OCI-LY1 (cell line): ENCODE measurements around the gene CLDN5.

Experiments
- H2AFZ ChIP-seq: fragments of 200-600 bp; sonication (generic), shearing (Covaris generic); 2 replicates; pipeline ENCODE4 v1.6.0; 2014; ENCODE audit warnings: antibody characterized with exemption, mild to moderate bottlenecking, low read length
- H3F3A ChIP-seq: fragments of 200-600 bp; sonication (generic), shearing (Covaris generic); 2 replicates; pipeline ENCODE4 v1.6.0; 2014; ENCODE audit warnings: mild to moderate bottlenecking, antibody characterized with exemption, low read length, moderate library complexity; ENCODE audit not compliant: insufficient read depth
- H3K27ac ChIP-seq: fragments of 200-600 bp; sonication (generic); 2 replicates; pipeline ENCODE4 v1.5.1; 2014; ENCODE audit warnings: low read length, mixed run types, mild to moderate bottlenecking, low read depth; ENCODE audit not compliant: poor library complexity, severe bottlenecking
- H3K27me3 ChIP-seq: fragments of 200-600 bp; sonication (generic); 2 replicates; pipeline ENCODE4 v1.6.0; 2014; ENCODE audit warnings: antibody characterized with exemption, mild to moderate bottlenecking, low read length, moderate library complexity; ENCODE audit not compliant: insufficient read depth
- H3K36me3 ChIP-seq: fragments of 200-600 bp; sonication (generic); 2 replicates; pipeline ENCODE4 v1.6.1; 2014; ENCODE audit warnings: mild to moderate bottlenecking, antibody characterized with exemption, low read length, moderate library complexity, mixed read lengths; ENCODE audit not compliant: insufficient read depth
- H3K4me1 ChIP-seq: fragments of 200-600 bp; sonication (generic); 2 replicates; pipeline ENCODE4 v1.5.1; 2014; ENCODE audit warnings: mild to moderate bottlenecking, low read length, moderate library complexity; ENCODE audit not compliant: insufficient read depth, severe bottlenecking
- H3K4me2 ChIP-seq: fragments of 200-600 bp; sonication (generic), shearing (Covaris generic); 2 replicates; pipeline ENCODE4 v1.6.1; 2014; ENCODE audit warnings: low read length
- H3K4me3 ChIP-seq: fragments of 200-600 bp; sonication (generic); 2 replicates; pipeline ENCODE4 v1.5.1; 2014; ENCODE audit warnings: low read length, low read depth, mild to moderate bottlenecking, mixed read lengths; ENCODE audit not compliant: poor library complexity, severe bottlenecking
- H3K79me2 ChIP-seq: fragments of 200-600 bp; shearing (Covaris generic); 2 replicates; pipeline ENCODE4 v1.6.1; 2016; ENCODE audit warnings: mixed run types, low read length, mixed read lengths; ENCODE audit not compliant: insufficient read depth
- H3K9ac ChIP-seq: fragments of 200-600 bp; sonication (generic), shearing (Covaris generic); 2 replicates; pipeline ENCODE4 v1.6.1; 2014; ENCODE audit warnings: mild to moderate bottlenecking, low read length, mixed read lengths
- H3K9me2 ChIP-seq: fragments of 200-600 bp; sonication (generic), shearing (Covaris generic); 2 replicates; pipeline ENCODE4 v1.6.1; 2014; ENCODE audit warnings: low read depth, mild to moderate bottlenecking, low read length, mixed read lengths
- H3K9me3 ChIP-seq: fragments of 200-600 bp; shearing (Covaris generic); 2 replicates; pipeline ENCODE4 v1.6.1; 2014; ENCODE audit warnings: low read length, mixed read lengths
- H4K20me1 ChIP-seq: fragments of 200-600 bp; sonication (generic), shearing (Covaris generic); 2 replicates; pipeline ENCODE4 v1.6.0; 2016; ENCODE audit warnings: mild to moderate bottlenecking, low read length; ENCODE audit not compliant: insufficient read depth
- EZH2 ChIP-seq: fragments of 200-600 bp; sonication (generic), shearing (Covaris generic); IDR thresholded peaks from 2 replicates; pipeline ENCODE4 v1.8.0; 2017; ENCODE audit warnings: borderline replicate concordance, mixed run types, mild to moderate bottlenecking, antibody characterized with exemption, low read length, moderate library complexity, mixed read lengths
- TF ChIP-seq, protein P1 (sequence below): fragments of 200-600 bp; sonication (generic), shearing (Covaris generic); IDR thresholded peaks from 2 replicates; pipeline ENCODE4 v1.5.1; 2017; ENCODE audit warnings: mild to moderate bottlenecking, antibody characterized with exemption, low read length, moderate library complexity, mixed read lengths

The CLDN5 gene

DNA sequence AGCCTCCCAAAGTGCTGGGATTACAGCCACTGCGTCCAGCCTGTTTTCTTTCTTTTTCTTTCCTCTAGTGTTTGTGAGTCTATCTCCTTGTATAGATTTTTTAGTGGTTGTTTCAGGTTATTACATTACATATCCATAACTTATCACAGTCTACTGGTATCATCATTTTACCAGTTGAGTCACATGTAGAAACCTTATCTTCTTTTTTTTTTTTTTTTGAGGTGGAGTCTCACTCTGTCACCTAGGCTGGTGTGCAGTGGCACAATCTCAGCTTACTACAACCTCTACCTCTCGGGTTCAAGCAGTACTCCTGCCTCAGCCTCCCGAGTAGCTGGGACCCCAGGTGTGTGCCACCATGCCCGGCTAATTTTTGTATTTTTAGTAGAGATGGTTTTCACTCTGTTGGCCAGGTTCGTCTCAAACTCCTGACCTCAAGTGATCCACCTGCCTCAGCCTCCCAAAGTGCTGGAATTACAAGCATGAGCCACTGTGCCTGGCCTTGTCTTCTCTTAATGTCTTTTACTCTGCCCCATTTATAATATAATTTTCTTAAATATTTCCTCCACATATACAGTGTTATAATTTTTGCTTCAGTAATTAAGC lies 33.5 kb downstream of the CLDN5 start:
- H2AFZ ChIP-seq = no peak overlapping the region
- H3K36me3 ChIP-seq = peaks cover 70% of the 10 kb centered on the region
- no peak overlapping the region for H3K9ac ChIP-seq
- TF ChIP-seq EZH2 = no peak
- TF ChIP-seq, protein P1, sequence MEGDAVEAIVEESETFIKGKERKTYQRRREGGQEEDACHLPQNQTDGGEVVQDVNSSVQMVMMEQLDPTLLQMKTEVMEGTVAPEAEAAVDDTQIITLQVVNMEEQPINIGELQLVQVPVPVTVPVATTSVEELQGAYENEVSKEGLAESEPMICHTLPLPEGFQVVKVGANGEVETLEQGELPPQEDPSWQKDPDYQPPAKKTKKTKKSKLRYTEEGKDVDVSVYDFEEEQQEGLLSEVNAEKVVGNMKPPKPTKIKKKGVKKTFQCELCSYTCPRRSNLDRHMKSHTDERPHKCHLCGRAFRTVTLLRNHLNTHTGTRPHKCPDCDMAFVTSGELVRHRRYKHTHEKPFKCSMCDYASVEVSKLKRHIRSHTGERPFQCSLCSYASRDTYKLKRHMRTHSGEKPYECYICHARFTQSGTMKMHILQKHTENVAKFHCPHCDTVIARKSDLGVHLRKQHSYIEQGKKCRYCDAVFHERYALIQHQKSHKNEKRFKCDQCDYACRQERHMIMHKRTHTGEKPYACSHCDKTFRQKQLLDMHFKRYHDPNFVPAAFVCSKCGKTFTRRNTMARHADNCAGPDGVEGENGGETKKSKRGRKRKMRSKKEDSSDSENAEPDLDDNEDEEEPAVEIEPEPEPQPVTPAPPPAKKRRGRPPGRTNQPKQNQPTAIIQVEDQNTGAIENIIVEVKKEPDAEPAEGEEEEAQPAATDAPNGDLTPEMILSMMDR = no peak
- H3K4me1 ChIP-seq = no peaks in the 10 kb centered on the region
- no peak overlapping the region for H3K27ac ChIP-seq
- H3F3A ChIP-seq = no peaks in the 10 kb centered on the region
- H3K9me3 ChIP-seq = no peaks in the 10 kb centered on the region
- no peak overlapping the region for H3K4me3 ChIP-seq
- no peaks in the 10 kb centered on the region for H3K9me2 ChIP-seq
- H3K4me2 ChIP-seq = no peak overlapping the region
- H3K79me2 ChIP-seq = no peaks in the 10 kb centered on the region
- no peaks in the 10 kb centered on the region for H3K27me3 ChIP-seq
- no peaks in the 10 kb centered on the region for H4K20me1 ChIP-seq

DNA sequence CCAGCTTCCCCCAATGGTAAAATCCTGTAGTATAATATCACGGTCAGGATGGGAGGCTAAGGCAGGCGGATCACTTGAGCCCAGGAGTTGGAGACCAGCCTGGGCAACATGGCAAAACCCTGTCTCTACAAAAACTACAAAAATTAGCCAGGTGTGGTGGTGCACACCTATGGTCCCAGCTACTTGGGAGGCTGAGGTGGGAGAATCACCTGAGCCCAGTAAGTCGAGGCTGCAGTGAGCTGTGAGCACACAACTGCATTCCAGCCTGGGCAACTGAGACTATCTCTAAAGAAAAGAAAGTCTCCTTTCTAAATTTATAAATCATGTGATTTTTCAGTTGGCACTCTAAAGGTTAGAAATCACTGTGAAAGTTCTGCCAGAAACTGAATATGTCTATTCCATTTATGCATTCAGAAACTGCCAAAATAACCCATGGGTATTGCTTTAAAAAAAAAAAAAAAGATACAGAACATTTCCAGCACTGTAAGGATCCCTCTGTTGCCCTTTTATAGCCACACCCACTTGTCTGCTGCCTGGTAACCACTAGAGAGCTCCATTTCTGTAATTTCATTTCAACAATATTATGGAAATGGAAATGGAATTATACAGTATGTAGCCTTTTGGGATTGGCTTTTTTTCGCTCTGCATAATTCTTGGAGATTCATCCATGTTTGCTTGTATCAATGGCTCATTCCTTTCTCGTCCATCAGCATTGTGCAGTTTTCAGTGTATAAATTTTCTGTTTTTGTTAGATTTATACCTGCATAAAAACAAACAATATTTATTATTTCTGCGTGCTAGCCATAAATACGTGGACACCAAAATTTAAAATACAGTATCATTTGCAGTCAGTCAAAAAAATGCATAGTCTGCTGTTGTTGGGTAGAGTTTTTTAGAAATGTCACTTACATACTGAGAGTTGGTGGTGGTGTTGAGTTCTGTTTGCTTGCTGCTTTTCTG lies 35.0 kb downstream of the CLDN5 start:
- H3K9me3 ChIP-seq = no peaks in the 10 kb centered on the region
- peaks cover 70% of the 10 kb centered on the region for H3K36me3 ChIP-seq
- H3K9me2 ChIP-seq = no peaks in the 10 kb centered on the region
- H3K79me2 ChIP-seq = no peaks in the 10 kb centered on the region
- H3K27me3 ChIP-seq = no peaks in the 10 kb centered on the region
- TF ChIP-seq, protein P1 = no peak
- no peak for TF ChIP-seq EZH2
- no peak overlapping the region for H3K9ac ChIP-seq
- no peak overlapping the region for H3K27ac ChIP-seq
- H2AFZ ChIP-seq = no peak overlapping the region
- no peak overlapping the region for H3K4me2 ChIP-seq
- H3K4me3 ChIP-seq = no peak overlapping the region
- no peaks in the 10 kb centered on the region for H3K4me1 ChIP-seq
- H4K20me1 ChIP-seq = no peaks in the 10 kb centered on the region
- no peaks in the 10 kb centered on the region for H3F3A ChIP-seq

DNA sequence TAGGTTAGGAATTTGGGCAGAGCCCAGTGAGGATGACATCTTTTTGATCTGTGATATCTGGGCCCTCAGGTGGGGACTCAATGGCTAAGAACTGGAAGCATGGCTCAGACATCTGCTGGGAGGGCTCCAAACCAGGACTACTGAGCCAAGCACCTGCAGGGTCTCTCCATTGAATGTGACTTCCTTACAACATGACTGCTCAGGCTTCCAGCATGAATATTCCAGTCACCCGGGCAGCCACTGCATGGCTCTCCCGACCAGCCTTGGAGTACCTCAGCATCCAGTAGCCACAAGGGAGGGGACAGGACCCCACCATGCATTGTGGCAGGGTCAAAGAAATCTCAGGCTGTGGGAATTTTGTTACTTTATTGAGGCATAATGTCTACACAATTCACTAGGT lies 35.9 kb downstream of the CLDN5 start:
- Histone ChIP-seq H3K9me3 (no peaks in the 10 kb centered on the region), H3K36me3 (peaks cover 70% of the 10 kb centered on the region), H3K4me2 (no peak overlapping the region), H3F3A (no peaks in the 10 kb centered on the region), H3K9ac (no peak overlapping the region), H3K79me2 (no peaks in the 10 kb centered on the region), H4K20me1 (no peaks in the 10 kb centered on the region), H2AFZ (no peak overlapping the region), H3K27me3 (no peaks in the 10 kb centered on the region), H3K9me2 (no peaks in the 10 kb centered on the region), H3K27ac (no peak overlapping the region), H3K4me3 (no peak overlapping the region), H3K4me1 (no peaks in the 10 kb centered on the region)
- TF ChIP-seq EZH2 = no peak
- TF ChIP-seq, protein P1 = no peak
